Measurements from ENCODE around the gene TRIM7.

DNA sequence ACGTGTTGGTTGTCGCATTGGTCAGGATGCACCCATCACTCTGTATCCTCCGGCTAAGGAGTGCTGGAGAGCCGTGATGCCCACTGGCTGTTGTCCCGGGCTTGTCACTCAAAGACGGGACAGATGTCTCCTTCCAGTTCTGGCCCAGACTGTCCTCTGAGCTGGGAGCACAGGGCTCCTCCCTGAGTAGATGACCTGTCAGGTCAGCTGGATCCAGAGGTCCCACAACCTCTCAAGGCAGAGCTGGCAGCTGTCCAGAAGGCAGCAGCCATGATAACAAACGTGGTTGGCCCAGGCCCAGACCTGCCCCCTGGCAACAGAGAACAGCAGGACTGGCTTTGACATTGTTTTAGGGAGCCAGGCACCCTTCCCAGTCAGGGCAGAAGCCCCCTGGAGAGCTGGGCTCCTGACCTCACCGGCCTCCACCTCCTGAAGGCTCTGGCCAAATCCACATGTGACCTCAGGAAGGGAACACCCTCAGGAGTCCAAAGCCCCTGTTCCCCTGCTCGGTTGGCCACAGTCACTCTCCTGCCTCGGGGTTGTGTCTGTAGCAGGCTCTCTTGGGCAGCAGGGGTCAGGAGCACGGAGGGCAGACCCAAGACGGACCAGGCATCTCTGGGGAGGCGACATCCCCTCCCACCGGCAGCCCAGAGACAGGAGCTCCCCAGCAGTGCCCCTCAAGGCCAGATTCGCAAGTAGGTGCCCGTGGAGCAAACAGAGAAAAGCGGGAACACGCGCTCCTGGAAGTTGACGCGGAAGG is 10.3 kb downstream of the TRIM7 start:
- no peak for TF ChIP-seq CTCF (conservative IDR thresholded peaks at IDR 0.05; ENCODE audit: low read depth, low read length)
- TF ChIP-seq EZH2 (IDR thresholded peaks at IDR 0.05; ENCODE audit: low read length, unreplicated experiment): no peak
